Stimulated activated CD4-positive, alpha-beta T cell treated with anti-CD3 and anti-CD28 coated beads, Interleukin-12 subunit alpha, Interleukin-12 subunit beta, amount 100 ng/mL, for 48 hours (primary cell): ENCODE data around the gene EN2.
"Not testable (repeated sequence)": the region's sequence is repeated elsewhere in the genome, so short reads cannot be mapped to it uniquely, and the experiment has no call there.

ENCODE experiments used
- DNase-seq, 3 donors: peaks; one replicate each; pipeline ENCODE4 v3.0.0-alpha.2; 2020; ENCODE audit warnings: low read depth in 2 of 3, low spot score in 1 of 3

Gene EN2

DNA sequence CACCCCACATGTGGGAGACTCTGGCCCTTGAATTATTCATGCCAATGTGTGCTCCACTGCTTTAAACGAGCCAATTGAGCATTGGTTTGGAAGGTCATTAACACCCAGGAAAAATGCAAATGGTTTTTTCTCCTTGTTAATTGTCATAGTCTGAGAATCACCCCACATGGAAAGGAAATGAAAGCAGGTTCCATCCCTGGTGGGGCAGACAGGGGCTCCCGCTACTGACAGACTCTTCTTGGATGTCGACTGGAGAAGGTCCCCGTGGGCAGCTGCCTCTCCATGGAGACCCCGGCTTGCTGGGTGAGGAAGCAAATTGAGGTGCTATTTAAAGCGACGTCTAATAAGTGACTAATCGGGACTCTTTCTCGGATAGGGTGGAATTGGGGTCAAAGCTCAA is 32.0 kb upstream of the EN2 start:
- no peak for DNase-seq

DNA sequence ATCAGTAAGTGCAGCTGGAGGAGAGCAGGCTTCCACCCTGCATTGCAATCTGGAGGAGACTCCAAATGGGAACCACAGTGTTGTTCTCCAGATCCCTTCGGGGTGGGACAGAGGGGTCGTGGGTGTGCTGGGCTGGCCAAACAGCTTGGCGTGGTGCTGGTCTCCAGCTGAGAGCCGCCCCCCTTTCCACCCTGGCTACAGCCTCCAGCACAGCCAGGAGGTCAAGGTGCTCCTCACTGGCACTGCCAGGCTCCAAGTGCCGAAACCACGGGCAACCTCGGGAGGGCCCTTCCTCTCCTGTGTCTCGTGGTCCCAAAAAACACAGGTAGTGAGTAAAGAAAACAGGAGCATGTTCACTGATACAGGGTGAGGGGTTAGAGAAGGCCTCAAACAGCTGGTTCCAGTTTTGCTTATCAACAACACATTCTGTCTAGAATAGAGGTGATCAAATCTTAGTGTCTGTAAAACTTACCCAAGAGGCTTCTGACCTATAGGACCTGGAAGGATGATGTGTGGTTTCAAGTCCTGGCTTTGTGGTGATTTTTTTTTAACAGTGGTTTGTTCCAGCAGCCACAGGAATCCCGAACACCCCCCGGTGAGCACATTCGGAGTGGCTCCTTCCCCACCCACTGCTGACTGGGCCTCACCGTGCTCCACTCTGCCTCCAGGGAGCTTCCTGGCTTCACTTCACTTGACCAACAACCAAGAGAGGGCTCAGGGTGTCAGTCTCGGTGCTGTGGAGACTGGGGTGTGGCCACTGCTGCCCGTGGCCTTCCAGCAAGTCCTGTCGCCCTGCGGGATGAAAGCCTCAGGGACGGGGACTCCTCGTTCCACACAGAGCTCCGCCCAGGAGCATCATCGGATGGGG is 31.2 kb upstream of the EN2 start:
- DNase-seq = no peak

DNA sequence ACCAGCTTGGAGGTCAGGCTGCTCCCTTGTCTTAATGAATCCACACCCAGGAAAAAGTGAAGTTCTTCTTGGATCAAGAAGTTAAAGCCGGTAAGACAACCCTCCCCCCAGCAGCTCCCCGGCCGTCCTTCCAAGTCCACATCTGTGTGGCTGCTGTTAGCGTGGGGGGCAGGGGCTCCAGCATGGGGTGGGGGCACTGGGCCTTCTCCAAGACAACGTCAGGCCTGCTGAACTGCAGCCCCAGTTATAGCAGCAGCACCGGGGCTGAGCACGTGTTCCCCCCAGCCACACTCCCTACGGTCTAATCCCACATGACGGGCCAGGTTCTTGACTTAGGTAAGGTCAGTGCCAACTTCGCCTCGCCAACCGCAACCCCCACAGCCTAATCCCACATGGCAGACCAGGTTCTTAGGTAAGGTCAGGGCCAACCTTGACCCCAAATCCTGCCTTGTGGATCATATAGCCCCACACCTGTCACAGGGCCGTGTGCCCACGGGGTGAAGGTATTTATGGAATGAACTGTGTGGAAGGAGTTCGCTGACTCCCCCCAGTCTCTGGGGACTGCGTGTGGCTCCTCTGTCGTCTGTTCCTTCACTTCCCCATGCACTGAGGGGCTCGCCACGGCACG is 30.4 kb upstream of the EN2 start:
- no peak for DNase-seq

DNA sequence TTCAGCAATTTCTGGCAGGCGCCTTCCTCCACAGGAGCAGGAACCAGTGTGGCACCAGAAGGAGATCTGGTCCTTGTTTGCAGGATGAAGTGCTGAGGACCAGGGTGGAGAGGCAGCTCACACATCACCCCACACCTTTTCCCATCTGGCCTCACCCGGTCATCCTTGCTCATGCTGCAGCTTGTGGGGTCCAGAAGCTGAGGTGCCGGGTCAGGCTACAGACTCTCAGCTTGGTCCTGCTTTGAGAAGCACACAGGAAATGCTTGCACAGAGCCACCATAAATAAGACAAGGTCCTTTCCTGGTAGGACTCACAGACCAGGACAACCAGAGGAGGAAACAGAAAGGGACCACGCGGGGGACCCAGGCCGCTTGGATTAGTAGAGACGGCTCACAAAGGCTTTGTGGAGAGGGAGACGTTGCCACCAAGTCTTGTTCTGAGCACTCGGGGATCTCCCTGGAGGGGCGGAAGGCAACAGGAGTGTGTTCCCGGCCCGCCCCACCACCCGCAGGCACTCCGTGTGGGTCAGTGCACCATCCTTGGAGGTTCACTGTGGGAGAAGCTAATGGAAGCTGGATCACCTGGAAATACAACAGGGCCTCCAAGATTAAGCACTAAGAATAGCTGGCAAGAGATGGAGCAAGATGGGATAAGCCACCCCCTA is 29.6 kb upstream of the EN2 start:
- DNase-seq = no peak

- no peak for DNase-seq
Observed at GRCh38 chr7:155429651-155430050, 28.3 kb upstream of the EN2 start.

- no peak for DNase-seq
Observed at GRCh38 chr7:155430606-155431005, 27.3 kb upstream of the EN2 start.

DNA sequence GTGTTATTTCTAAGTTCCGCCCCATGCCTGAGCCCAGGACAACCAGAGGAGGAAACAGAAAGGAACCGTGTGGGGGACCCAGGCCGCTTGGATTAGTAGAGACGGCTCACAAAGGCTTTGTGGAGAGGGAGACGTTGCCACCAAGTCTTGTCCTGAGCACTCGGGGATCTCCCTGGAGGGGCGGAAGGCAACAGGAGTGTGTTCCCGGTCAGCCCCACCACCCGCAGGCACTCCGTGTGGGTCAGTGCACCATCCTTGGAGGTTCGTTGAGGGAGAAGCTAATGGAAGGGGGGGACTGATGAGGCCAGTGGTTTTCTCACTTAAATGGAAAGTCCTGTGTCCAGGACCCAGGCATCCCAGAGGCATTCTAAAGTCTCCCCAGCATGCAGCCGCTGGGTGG is 26.7 kb upstream of the EN2 start:
- DNase-seq = no peak

- no peak for DNase-seq
Observed at GRCh38 chr7:155431711-155432110, 26.2 kb upstream of the EN2 start.

- no peak for DNase-seq
Observed at GRCh38 chr7:155435110-155435509, 22.8 kb upstream of the EN2 start.

GRCh38 chr7:155437836-155438235 is 20.1 kb upstream of the EN2 start:
- no peak for DNase-seq

- no peak for DNase-seq
Observed at GRCh38 chr7:155438777-155439176, 19.2 kb upstream of the EN2 start.

GRCh38 chr7:155439311-155440017 is 18.5 kb upstream of the EN2 start:
- no peak for DNase-seq

GRCh38 chr7:155440018-155440410 is 17.9 kb upstream of the EN2 start:
- no peak for DNase-seq

DNA sequence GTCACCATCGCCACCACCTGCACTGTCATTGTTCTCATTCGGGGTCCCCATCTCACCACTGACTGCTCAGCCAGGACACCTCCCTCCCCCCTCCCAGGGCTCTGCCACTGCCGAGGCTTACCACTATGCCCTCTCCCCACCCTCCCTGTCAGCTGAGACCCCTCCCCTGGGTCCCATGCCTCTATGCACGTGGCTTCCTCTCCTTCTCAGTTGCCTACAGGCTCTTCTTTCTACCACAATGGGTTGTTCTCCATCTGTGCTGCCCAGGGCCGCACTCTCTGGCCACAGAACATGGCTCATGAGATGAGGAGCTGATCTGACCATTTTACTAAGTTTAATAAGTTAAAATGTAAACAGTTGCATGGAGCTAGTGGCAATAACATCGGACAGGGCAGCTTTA is 16.1 kb upstream of the EN2 start:
- DNase-seq = no peak

DNA sequence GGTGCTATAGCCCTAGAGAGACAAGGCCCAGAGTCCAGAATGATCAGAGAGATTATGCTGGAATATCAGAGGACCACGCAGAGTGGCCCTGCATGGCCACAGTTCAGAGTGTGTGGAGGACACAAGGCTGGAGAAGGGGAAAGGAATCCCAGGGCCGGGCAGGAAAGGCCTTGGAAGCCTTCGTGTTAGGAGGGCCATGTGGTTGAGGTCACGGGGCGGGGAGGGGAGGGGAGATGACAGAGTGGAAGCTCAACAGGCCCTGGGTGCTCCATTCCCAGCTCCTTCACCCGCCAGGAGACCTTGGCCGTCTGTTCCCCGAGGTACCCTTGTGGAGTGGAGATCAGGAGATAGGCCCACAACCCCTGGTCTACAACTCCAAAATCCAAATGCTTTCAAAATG is 13.2 kb upstream of the EN2 start:
- no peak for DNase-seq

- DNase-seq = not testable (repeated sequence)
Observed at GRCh38 chr7:155445606-155446005, 12.3 kb upstream of the EN2 start.

DNA sequence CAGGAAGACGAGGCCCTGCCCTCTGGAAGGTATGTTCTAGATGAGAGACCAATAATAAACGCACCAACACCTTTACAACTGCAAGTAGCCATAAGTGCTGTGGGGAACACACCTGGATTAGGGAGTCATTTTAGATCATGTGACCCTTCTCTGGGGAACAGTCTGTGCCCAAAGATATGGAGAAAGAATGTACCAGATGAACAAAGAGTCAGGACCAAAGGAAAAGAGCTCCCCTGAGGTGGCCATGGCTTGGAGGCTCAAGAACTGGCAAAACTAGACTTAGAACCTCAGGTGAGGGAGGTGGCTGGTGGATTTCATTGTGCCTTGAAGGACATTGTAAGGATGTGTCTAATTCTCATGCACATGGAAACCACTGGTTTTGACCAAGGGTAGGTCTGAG is 10.3 kb upstream of the EN2 start:
- no peak for DNase-seq

DNA sequence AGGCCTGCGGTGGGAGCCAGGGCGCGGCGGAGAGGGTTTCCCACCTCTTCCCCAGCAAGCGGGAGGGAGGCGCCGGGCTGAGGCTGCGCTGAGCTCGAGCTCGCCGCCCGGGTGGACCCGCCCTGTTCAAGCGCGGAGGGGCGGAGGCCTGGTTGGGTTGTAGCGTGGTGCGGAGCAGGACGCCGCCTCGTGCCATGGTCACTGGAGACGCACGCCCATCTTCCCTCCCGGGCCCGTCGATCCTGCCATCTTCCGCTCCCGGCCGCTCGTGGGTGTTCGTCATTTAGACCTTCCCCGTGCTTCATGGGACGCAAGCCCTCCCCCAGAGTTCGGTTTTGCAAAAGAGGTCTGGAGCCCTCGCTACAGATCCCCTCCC is 9.3 kb upstream of the EN2 start:
- no peak for DNase-seq

DNA sequence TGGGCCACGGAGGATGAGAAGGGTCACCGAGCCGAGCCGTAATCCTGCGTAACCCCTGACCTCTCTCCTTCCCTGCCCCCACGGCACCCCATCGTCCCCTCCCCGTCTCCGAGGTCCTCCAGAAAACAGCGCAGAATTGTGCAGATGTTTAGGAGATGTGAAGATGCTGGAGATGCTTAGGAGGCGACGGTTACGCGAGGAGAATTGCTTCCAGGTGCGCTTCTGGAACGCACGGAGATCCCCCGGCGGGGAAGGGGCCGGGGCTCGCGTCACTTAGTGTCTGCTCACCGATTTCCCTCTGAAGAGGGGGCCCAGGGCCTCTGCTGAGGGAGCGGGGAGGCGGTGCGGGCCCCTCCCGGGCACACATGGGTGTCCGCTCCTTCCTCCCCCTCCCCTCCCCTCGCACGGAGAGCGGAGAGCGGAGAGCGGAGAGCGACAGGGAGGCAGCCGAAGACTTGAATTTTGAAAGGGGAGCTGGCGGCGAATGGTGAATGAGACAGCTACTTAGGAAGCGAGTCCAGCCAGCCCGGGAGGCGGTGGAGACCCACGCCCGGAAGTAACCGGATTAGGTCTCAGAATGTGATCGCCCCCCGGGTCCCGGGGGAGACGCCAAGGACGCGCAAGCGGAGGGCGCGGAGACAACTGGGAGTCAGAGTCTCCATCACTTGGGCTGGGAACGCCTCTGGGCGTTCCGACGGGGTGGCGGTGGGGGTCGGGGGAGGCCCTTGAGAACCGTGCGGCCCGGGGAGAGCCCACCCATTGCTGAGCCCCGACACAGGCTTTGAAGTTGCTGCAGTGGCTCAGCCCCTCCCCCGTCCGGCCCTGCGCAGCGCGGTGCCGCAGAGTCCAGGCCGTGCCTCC is 8.7 kb upstream of the EN2 start:
- no peak for DNase-seq

DNA sequence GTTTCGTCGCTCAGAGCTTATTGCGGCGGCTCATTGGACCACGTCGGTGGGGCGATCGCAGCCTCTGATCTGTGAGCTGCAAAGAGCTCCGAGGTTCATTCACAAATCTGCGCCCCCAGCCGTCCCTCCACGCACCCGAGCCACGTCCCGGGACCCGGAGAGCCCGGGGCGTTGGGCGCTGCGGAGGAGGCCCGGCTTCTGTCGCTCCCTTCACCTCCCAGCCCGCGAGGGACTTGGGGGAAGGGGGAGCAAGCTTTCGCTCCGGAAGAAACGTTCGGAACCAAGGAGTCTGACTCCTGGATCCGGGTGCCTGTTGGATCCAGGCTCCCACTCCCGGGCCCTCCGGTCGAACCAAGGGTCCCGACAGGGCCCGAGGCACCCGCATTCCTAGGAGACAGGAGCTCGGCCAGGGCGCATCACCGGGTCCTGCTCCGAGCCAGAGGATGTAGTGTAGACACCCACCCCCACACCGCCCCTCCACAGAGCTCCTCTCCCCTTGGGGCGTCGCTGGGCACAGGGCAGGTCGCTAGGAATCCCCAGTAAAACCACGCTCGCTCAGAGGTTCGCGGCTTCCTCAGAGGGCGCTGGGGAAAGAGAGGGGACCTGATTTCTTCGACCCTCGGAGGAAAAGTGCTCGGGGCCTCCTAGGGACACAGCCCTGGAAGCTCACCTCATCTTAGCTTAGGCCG is 7.9 kb upstream of the EN2 start:
- no peak for DNase-seq
